NK-92 (cell line): ENCODE data around the gene ZBTB17.
"Not testable (repeated sequence)": the region's sequence is repeated elsewhere in the genome, so short reads cannot be mapped to it uniquely, and the experiment has no call there.

Experiments used
- DNase-seq: peaks from one replicate; lab custom pipeline; 2025; ENCODE audit not compliant: unreplicated experiment; lab: John Stamatoyannopoulos, UW

ZBTB17 gene

DNA sequence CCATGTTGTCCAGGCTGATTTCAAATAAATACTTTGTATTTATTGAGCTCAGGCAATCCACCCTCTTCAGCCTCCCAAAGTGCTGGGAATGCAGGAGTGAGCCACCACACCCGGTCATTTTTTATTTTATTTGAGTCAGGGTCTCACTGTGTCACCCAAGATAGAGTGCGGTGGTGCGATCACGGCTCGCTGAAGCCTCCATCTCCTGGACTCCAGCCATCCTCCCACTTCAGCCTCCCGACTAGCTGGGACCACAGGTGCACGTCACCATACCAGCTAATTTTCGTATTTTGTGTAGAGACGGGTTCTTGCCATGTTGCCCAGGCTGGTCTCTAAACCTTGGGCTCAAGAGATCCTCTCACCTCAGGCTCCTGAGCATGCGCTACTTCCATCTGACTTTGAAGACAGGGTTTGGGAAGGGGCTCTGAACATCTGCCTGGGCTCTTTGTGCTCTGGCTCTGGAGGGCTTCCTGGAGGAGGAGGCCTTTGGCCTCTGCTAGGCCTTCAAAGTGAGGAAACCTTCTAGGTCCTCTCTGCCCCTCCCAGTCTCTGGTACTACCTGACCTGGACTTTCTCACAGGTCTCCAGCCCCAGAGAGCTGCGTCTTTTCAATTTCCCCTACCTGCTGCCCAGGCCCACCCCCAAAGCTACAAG is 36.2 kb upstream of the ZBTB17 start:
- no peak for DNase-seq

DNA sequence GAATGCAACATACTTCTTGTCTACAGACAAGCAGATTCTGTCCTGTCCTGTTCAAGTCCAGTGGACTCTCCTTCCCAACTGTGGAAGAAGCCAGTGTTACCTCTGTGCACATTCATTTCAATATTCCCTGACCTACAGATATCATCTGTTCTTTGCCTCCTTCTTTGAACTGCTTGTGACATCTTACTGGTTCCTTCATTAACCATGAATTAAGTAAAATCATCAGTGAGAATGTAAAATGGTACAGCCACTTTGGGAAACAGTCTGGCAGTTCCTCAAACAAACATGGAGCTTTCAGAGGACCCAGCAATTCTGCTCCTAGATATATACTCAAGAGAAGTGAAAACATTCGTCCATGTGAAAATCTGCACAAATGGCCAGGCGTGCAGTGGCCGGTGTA is 34.9 kb upstream of the ZBTB17 start:
- DNase-seq = no peak

DNA sequence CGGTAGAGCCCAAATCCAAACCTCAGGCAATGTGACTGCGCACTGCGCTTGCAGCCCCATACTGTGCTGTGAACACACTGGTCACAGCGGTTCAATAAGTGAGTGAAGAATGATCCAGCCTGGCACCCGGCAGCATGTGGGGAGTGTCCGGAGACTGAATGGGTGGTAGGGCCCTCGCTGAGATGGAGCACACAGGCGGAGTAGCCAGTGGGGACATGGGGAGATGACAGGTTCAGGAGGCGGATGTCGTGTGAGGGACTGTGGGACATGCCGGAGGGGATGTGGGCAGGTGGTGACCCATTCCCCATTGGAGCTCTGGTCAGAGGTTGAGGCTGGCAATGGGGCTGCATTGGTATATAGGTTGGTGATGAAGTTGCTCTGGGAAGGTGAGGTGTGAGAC is 33.8 kb upstream of the ZBTB17 start:
- DNase-seq = no peak

DNA sequence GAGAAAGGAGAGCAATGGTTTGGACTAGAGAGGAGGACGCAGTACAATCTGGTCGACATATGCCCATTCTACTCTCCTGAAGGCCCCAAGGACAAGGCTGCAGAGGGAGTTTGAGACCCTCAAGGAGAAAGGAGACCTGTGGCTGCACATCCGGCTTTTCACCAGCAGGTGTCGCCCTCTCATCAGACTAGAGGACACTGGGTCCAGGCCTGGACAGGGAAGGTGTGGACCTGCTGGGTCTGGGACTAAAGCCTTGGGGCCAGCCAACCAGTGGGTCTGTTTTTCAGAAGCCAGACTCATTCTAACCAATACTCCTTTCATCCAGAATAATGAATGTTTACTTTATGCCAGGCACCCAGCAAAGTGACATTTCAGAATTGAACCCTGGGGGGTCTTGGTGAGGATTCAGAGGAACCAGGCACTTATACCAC is 33.1 kb upstream of the ZBTB17 start:
- no peak for DNase-seq

DNA sequence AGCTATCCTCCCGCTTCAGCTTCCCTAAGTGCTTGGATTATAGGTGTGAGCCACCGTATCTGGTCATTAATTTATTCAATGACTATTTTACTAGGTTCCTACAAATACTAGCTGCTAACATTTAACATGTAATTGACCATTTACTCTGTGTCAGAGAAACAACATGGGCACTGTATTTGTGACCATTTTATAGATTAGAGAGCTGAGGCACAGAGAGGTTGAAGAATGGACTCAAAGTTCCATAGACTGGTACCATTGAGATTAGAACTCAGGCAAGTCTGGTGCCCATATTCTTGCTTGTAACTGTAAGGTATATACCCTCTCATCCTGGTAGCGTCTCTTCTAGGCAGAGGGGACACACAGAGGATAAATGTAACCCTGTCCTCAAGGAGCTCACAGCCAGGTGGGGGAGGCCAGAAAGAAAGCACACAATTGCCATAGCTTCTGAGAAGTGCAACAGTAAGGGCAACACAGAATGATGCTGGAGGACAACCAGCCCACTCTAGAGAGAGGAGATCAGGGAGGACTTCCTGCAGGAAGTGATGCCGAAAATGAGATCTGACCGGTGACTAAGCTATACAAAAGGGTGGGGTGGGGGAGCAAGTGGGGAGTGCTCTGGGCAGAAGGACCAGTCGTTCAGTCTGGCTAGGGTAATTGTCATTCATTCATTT is 31.9 kb upstream of the ZBTB17 start:
- DNase-seq = no peak

DNA sequence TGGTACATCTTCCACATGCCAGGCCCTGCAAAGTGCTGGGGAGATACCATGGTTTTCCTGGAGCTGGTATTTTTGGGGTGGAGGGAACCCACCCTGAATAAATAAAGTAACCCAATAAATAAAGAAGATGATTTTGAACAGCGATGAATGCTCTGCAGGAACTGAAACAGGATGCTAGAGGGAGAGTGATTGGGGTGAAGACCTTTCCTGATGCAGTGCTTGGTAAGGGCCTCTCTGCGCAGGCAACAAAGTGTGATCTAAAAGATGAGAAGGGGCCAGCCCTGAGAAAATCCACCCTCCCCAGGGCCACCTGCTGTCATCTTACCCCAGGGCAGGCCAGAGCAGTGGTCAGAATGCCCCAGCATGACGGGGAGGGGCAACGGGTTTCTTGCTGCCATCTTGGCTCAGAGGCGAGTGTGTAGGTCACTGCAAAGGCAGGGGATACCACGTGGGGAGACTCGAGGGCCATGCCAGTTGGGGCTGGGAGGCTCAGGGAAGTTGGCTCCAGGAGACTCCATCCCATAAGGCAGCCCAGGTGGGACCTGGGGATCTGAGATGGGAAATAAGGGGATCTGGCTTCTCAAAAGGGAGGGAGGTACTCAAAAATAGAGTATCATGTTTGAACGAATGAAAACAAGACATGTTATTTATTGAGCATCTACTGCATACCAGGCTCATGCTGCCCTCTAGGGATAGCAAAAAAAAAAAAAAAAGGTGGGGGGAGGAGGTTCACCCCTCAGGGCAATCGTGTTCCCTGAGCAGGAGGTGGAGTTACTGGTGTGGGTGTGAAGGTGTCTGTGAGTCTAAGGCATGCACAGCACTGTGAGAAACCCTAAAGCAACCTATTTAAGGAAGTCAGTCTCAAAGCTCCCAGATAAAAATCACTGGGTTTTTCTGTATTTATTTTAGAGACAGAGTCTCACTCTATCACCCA is 30.9 kb upstream of the ZBTB17 start:
- no peak for DNase-seq

DNA sequence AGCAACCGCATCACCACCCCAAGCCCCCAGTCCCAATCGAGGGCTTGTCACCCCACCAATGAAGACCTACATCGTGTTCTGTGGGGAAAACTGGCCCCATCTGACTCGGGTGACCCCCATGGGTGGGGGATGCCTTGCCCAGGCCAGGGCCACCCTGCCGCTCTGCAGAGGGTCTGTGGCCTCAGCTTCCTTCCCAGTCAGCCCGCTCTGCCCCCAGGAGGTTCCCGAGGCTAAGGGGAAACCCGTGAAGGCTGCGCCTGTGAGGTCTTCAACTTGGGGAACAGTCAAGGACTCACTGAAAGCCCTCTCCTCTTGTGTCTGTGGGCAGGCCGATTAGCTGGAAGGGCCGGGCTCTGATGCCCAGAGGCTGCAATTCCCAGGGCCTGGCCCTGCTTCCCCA is 30.1 kb upstream of the ZBTB17 start:
- DNase-seq = no peak

DNA sequence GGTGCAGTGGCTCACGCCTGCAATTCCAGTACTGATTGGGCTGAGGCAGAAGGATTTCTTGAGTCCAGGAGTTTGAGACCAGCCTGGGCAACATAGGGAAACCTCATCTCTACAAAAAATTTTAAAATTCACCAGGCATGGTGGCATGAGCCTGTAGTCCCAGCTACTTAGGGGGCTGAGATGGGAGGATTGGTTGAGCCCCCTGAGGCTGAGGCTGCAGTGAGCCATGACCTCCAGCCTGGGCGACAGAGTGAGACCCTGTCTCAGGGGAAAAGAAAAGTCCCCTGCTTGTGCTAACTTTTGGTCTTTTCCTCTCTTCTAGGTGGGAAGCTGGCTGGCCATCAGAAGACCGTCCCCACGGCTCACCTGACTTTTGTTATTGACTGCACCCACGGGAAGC is 29.7 kb upstream of the ZBTB17 start:
- no peak for DNase-seq

DNA sequence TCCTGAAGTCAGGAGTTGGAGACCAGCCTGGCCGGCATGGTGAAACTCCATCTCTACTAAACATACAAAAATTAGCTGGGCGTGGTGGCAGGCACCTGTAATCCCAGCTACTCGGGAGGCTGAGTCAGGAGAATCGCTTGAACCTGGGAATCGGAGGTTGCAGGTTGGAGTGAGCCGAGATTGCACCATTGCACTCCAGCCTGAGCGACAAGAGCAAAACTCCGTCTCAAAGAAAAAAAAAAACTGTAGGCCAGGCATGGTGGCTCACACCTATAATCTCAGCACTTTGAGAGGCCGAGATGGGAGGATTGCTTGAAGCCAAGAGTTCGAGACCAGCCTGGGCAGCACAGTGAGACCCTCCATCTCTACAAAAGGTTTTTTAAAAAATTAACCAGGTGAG is 25.4 kb upstream of the ZBTB17 start:
- not testable (repeated sequence) for DNase-seq

DNA sequence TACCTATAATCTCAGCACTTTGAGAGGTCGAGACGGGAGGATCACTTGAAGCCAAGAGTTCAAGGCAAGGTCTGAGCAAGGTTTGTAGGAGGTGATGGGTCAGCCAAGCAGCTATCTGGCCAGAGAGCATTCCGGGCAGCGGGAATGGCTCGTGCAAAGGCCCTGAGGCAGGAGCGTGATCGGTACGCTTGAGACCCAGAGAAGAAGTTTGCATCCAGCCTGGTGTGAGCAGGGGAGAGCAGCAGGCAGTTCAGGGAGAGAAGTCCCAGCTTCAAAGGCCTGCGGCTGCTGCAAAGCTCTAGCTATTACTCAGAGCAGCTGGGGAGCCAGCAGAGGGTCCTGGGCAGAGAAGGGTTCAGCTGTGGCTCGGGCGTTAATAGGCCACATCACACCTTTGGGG is 23.0 kb upstream of the ZBTB17 start:
- DNase-seq = no peak

DNA sequence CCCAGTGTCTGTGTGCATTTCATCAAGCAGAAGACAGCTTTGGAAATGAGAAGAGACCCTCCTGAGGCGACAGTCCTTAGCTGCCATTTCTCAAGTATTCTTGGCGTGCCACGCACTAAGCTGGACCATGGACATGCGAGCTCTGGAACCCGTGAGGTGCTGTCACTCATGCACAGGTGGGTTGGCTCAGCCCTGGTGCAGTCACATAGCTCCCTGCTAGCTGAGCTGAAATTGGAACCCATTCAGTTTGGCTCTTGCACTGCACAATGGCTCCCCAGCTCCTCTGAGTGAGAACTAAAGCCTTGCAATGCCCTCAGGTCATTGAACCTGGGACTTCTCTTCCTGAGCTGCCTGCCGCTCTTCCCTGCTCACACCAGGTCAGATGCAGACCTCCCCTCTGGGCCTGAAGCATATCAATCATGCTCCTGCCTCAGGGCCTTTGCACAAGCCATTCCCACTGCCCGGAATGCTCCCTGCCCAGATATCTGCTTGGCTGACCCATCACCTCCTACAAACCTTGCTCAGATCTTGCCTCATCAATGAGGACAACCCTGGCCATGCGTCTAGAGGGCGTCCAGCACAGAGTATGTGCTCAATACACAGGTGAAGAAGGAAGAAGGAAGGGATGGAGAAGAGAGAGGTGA is 21.9 kb upstream of the ZBTB17 start:
- DNase-seq = no peak

DNA sequence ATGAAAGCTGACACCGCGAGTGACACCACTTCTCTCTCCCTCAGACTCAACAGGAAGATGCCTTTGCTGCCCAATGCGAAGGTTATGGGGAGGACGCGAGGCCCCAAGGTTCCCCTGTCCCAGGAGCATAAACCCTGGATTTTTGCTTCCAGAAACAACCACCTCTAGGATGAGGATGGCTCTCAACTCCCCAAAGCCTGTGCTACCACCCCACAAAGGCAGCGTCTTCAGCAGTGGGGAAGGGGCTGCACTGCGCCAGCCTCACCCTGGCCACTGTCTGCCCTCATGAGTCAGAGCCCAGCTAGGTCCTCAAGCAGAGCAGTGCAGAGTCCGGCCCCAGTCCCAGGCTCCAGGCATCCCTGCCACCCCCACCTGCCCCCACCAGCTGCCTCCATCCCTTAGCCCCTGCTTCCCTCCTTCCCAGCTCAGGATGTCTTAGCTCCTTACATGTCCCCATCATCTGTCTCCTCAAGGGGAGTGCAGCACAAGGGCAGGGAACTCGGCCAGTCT is 21.2 kb upstream of the ZBTB17 start:
- no peak for DNase-seq

DNA sequence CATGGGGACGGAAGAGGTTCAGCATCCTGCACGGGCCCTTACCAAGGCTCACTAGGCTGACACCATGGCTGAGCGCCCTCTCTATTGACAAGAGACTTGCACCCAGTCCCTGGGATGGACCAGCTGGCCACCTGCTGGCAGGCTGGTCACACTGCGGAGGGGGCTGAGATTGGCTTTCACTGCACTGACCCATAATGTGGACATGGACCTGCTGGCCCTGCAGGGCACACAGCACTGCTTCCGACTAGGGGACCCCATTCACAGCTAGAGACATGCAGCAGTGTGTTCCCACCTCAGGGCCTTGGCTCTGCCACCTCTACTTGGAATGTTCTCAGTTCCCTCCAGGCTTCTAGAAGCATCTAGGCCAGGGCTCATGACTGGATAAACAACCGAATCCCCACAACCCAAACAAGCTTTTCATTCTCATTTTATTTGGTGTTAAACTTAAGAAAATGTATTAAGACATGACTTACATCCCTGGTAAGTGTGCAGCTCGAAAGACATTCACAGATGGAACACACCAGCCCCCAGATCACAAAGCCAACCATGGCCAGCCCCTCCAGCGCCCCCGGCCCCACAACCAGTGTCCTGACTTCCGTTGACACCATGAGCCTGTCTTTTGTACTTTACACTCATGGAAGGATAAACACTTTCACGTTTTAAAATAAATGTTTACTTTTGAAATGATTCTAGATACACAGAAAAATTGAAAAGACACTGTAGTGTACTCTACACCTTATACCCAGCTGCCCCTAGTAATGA is 18.9 kb upstream of the ZBTB17 start:
- no peak for DNase-seq

DNA sequence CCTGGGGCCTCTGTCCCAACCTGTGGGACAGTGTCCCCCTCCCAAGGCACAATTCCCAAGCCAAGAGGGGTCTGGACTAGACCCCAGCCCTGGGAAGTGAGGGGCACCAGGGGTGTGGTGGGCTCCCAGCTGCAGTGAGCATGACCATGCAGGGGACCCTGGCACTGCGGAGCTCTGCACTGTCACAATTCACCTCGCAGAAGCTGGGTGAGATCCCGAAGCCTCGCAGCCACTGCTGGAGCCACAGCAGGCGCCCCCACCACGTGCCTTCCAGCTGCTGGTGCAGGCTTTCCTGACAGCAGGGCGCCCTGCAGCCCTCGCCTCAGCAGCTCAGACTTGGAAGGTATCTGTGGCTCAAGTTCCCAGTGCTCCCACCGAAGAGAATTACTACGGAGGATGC is 18.2 kb upstream of the ZBTB17 start:
- no peak for DNase-seq

DNA sequence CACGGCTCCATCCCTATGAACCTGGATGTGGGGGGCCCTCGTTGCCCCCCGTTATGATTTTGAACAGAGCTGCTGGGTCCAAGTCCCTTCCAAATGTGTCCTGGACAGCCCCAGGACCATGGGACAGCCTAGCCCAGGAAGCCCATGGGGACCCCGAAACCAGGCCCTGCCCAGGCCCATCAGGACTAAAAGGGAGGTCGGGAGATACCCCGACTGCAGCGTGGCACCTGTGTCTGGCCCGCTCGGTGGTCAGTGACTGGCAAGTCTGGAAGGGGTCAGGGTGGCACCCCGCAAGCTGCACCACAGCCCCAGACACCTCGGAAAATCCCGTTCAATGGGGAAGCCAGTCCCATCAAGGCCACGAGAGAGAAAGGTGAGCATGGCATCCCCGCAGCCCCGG is 17.8 kb upstream of the ZBTB17 start:
- no peak for DNase-seq

DNA sequence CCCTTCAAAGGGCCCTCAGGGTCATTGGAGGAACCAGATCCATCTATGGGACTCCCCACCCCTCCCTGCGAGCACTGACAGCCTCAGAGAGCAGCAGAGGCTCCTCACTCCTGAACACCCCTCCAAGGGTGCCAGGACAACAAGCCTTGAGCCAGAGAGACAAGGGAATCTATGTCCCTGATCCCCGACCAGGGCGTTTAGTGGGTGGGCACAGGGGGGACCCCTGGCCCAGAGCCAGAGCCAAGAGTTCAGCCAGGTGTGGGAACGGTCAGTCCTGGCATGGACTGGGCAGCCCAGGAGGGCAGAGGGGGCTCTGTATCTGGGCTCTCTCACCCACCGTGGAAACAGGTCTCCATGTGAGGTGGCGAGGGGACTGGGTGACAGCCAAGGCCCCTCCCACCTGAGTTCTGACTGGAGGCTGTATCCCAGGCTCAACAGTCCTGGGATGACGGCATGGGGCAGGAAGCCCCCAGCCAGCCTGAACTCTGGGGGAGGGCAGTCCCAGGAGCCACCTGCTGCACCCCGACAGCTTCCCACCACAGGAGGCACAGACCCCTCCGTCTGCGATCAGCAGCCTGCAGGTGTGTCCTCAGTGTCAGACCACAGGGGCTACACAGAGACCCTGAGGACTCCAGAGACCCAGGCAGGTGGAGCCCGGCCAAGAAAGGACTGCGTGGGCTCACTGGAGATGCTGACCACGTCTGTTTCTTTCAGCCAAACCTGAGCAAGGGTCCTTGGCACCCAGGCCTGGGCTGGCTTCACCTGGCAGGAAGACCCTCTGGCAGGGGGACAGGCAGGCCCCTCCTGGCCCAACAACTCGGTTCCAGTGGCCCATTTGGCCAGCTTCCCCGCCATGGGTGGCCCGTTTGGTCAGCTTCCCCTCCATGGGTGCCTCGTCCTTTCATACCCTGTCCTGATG is 16.9 kb upstream of the ZBTB17 start:
- DNase-seq = no peak

DNA sequence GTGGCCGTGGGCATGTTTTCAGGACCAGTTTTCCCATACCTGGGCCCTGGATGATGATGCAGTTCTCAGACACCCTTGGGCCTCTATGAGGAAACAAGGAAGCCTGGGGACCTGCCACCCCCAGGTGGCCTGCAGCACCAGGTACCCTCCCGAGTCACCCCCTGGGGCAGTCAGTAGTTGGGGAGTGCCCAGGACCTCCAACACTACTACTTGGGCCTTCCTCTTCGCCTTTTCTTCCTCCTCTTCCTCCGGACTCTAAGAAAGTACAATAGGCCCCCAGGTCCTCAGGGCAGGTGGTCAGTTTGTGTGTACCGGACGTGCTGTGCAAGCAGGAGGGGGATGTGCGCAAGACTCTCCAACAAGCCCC is 16.3 kb upstream of the ZBTB17 start:
- DNase-seq = no peak

DNA sequence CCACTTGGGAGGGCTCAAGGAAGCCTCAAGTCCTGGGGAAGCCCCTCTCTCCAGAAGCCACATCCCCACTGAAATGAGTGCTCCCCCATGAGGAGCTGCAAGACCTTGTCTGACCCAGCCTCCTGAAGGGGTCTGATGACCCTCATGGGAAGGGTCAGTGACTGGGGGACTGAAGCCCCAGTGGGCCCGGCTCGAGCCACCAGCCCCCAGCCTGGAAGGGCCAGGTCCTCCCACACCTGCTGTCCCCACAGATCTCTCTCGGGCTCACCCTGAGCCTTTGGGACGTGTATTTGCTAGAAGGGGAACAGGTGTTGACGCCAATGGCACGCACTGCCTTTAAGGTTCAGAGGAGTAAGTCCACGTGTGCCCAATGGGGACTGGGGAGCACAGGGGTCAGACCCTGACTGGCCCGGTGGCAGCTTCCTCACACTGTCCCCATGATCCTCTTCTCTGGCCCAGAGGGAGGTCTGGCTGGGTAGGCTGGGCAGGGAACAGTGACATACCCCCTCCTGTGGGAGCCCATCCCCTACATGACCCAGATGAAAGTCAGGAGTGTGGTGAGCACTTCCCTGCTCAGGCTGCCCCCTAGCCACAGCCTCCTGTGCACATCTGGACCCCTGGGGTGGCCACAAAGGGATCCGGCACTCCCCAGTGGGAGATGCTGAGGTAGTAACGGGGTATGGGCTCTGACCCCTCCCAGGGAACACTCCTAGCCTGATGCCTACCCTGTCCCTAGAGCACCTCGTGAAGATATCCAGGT is 15.7 kb upstream of the ZBTB17 start:
- no peak for DNase-seq

DNA sequence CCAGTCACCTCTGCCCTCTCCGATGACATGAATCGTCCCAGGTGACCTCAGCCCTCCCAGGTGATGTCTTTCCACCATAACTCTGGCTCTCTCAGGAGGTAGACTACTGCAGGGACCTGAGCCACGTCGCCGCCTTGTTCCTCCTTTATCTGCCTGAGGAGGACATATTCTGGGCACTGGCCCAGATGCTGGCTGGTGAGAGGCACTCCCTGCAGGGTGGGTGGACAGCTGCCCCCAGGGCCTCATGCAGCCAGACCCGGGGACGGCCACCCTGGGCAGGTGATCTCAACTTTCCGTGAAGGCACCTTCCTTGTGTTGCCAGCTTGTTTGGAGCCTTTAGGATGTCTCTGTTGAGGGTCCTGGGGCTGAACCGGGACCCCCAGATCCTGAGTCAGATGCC is 13.9 kb upstream of the ZBTB17 start:
- DNase-seq = no peak
